Thyroid gland (tissue), 4 donors: ENCODE data around the gene LEO1.

ENCODE experiments used
- CTCF ChIP-seq, 6 experiments: fragments of 200-600 bp in 3 of 6; fragments of 450-650 bp in 3 of 6; sonication (generic) in 3 of 6; IDR thresholded peaks; one replicate each; pipeline ENCODE4 v1.5.1; 2016 to 2019; ENCODE audit warnings: antibody characterized with exemption in 6 of 6, mild to moderate bottlenecking in 2 of 6, inconsistent platforms in 1 of 6, moderate library complexity in 1 of 6
- POLR2A ChIP-seq, 2 donors: fragments of 450-650 bp; IDR thresholded peaks; one replicate each; pipeline ENCODE4 v1.6.1; 2017; ENCODE audit warnings: antibody characterized with exemption in 2 of 2, mild to moderate bottlenecking in 2 of 2, moderate library complexity in 1 of 2

GRCh38 chr15:52008359-52008697, 36.8 kb upstream of the LEO1 start:
- TF ChIP-seq CTCF (IDR thresholded peaks at IDR 0.05) = no peak
- TF ChIP-seq POLR2A (IDR thresholded peaks at IDR 0.05) = no peak
